ENCODE measurements around the gene VAMP2. TPM values are rescaled to one million over a fixed set of nuclear protein-coding genes. Genes with fewer than 3 reads are reported as not detected.

Gene VAMP2
- total RNA-seq, 1 donor: 5.6 TPM

GRCh38 chr17:8144401-8145231 lies 18.1 kb downstream of the VAMP2 start:
- no peak for DNase-seq (ENCODE audit: low read depth)
- H3K4me3 ChIP-seq (ENCODE audit: low read depth, low read length): no peak overlapping the region
- TF ChIP-seq CTCF (IDR thresholded peaks at IDR 0.05; ENCODE audit: insufficient read depth, low read depth, low read length): no peak

GRCh38 chr17:8143581-8144400 lies 19.0 kb downstream of the VAMP2 start:
- no peak for TF ChIP-seq CTCF (IDR thresholded peaks at IDR 0.05; ENCODE audit: insufficient read depth, low read depth, low read length)
- no peak overlapping the region for H3K4me3 ChIP-seq (ENCODE audit: low read depth, low read length)
- DNase-seq (ENCODE audit: low read depth): no peak

- no peak for DNase-seq (ENCODE audit: low read depth)
- TF ChIP-seq CTCF (IDR thresholded peaks at IDR 0.05; ENCODE audit: insufficient read depth, low read depth, low read length): no peak
- no peak overlapping the region for H3K4me3 ChIP-seq (ENCODE audit: low read depth, low read length)
Observed at GRCh38 chr17:8142887-8143580, 19.7 kb downstream of the VAMP2 start.

GRCh38 chr17:8142158-8142886 lies 20.4 kb downstream of the VAMP2 start:
- DNase-seq (ENCODE audit: low read depth): no peak
- H3K4me3 ChIP-seq (ENCODE audit: low read depth, low read length): no peak overlapping the region
- TF ChIP-seq CTCF (IDR thresholded peaks at IDR 0.05; ENCODE audit: insufficient read depth, low read depth, low read length): no peak

- no peak overlapping the region for H3K4me3 ChIP-seq (ENCODE audit: low read depth, low read length)
- no peak for DNase-seq (ENCODE audit: low read depth)
- no peak for TF ChIP-seq CTCF (IDR thresholded peaks at IDR 0.05; ENCODE audit: insufficient read depth, low read depth, low read length)
Observed at GRCh38 chr17:8141741-8142140, 21.0 kb downstream of the VAMP2 start.

GRCh38 chr17:8141045-8141444 lies 21.7 kb downstream of the VAMP2 start:
- TF ChIP-seq CTCF (IDR thresholded peaks at IDR 0.05; ENCODE audit: insufficient read depth, low read depth, low read length): no peak
- no peak for DNase-seq (ENCODE audit: low read depth)

More at GRCh38 chr17:8141045-8141444, 21.7 kb downstream of the VAMP2 start:
- no peak overlapping the region for H3K4me3 ChIP-seq (ENCODE audit: low read depth, low read length)
